ENCODE results near the gene CR1L.
"Not testable (repeated sequence)": the region's sequence is repeated elsewhere in the genome, so short reads cannot be mapped to it uniquely, and the experiment has no call there.

The CR1L gene

DNA sequence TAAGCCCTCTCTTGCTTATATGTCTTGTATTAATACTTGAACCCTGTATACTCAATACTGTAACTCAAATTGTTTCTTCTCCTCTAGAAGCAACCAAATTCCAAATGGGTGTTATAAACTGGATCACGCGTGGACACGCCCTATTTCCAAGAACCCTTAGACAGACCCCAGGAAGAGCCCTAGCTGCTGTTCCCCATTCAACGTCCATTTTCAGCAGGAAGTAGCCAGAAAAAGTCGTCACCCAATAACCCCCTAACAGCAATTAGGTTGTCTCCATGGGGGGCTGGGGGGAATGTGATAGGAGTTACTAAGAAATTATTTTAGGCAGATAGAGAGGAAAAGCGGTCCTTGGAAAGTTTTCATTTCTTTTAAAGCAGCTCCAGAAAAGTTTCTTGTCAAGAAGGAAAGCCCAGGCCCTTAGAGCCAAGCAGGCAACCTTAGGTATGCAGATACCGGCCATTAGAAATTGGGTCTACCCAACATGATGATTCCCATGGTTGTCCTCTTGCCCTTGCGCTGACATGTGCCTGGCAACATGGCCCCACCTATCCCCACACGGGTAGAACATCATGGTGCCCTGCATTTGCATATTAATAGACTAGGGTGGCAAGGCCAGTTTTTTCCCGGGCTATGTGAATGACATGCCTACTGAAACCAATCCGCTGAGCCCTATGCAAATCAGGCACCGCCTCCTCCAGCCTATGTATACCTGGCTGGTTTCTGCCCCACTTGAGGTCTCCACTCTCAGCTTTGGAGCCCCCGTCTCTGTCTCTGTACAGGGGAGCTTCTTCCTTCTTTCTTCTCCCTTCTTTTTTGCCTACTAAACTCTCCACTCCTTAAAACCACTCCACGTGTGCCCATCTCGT lies 102.9 kb downstream of the CR1L start:
- DNase-seq: no peak

- DNase-seq: no peak
These were observed 104.0 kb downstream of the CR1L start for GRCh38 chr1:207748737-207749528.

- no peak for DNase-seq
These were observed 105.8 kb downstream of the CR1L start for GRCh38 chr1:207750631-207751305.

- DNase-seq: not testable (repeated sequence)
These were observed 106.5 kb downstream of the CR1L start for GRCh38 chr1:207751463-207751789.

DNA sequence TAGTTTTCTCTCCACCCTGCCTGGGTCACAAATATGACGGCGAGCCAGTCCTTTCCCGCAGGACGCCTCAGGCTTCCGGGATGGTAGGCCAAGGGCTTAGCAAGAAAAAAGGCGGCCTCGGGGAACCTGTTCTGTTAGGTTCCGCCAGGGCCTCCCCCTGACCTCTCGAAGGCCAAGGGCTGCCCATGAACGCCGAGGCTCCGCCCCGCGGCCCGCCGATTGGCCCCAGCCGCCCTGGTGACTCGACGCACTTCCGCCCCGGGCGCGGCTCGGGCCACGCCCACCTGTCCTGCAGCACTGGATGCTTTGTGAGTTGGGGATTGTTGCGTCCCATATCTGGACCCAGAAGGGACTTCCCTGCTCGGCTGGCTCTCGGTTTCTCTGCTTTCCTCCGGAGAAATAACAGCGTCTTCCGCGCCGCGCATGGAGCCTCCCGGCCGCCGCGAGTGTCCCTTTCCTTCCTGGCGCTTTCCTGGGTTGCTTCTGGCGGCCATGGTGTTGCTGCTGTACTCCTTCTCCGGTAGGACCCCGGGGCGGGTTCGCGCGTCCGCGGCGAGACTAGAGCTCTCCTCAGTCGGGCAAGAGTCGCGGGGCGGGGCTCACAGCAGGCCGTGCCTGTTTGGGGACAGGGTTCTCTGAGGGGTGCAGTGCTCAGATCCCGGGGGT lies 107.0 kb downstream of the CR1L start, which contains the start of gene CD46:
CD46 (plus strand) TSS at position 265 of the 666 bp plus-strand sequence; CDS start at position 424, 159 bp downstream.
- peak; percentile 98 for DNase-seq

DNA sequence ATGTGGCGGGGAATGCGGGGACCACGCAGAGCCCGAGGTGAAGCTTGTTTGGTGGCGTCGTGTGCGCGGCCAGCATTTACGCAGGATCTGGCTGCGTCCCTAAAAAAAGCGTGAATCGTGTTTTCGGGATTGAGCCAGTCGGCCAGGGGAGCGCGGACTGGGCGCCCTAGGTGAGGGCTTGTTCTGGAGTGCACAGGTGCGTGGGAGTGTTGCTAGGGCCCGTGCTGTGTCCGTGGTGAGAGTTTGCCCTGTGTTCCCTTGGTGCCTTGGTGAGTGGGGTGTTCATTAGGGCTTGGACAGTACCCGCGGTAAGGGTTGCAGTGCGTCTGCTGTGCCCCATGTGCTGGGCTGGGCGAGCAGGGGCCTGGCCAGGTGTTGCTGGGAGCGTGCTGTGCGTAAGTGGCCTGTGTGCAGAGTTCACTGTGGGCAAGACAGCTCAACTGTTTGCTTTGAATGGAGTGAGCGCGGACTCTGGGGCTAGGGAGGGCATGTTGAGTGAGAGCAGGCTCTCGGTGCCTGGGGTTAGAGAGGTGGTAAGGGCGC lies 107.6 kb downstream of the CR1L start:
- no peak for DNase-seq

DNA sequence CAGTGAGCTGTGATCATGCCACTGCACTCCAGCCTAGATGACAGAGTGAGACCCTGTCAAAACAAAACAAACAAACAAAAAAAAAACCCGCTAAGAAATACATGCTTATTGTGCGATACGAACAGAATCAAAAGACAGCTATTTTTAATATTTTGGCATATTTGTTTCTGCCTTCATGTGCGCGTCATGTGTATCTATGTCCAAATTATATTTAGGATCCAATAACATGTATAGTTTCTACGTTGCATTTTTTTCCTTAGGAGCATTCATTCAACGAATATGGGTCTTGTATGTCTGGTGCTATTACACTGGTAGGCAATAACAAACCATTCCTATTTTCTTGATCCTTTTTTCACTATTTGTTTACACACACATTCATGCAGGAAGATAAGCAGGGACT lies 108.7 kb downstream of the CR1L start:
- no peak for DNase-seq

- DNase-seq: no peak
These were observed 109.1 kb downstream of the CR1L start for GRCh38 chr1:207754011-207754410.

DNA sequence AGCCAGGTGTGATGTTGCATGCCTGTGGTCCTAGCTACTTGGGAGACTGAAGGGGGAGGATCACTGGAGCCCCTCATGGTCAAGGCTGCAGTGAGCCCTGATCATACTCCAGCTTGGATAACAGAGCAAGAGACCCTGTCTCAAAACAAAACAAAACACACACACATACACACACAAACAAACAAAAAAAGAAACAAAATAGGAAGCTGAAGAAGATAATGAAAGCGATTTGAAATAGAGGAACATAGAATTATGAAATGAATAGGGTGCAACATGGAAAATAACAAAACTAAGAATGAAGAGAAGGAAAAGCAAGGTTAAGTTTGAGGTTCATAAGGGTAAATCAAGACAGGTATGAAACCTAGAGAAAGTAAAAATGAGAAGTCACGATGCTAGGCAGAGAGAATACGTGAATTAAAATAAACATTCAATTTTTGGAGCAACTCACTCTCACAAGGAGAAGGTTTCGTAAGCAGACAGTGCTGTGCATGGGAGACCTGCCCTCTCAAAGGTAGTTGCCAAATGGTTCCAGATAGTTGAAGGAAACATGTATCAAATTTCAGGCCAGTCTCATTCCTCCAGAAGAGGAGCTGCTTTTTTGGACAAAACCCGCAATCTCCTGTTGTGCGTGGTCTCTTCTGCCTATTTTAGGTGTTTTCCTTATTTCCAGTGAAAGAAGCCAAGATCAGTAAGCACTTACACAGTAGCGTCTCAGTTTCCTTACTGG lies 110.2 kb downstream of the CR1L start:
- DNase-seq: no peak

DNA sequence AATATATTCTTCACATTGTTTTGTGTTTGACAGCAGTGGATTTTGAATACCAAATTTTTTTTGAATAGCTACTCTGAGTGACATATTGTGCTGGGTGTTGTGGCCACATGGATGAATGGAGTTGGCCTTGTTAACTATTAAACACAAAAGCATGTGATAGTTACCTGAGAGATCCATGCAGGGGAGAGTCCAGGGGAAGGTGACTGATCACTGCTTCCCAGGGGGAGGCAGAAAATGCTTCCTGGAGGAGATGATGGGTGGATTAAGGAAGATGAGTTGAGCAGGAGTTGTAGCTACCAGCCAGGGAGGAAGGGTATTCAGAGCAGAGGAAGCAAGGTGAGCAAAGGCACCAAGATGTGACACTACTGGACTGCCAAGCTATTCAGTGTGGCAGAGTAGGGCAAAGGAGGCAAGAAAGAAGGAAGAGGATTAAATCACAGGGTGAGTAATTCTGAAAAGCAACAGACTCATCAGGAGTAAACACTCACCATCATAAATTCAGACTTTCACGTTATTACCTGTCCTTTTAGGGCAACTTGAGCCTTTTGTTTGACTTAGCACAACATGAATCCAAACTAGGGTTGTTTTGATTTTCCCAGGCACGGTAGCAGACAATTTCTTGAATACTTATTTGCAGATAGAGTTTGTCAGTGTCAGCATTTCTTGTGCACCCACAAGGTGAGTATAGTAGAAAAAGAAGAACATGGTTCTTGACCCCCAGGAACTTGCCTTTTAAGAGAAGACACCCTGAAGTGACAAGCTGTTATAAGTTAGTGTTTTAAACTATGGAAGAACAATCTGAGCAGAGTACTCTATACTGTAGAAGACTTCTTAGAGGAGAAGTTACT lies 111.1 kb downstream of the CR1L start:
- DNase-seq: no peak

GRCh38 chr1:207762622-207763021 lies 117.7 kb downstream of the CR1L start:
- no peak for DNase-seq

- DNase-seq: no peak
These were observed 118.2 kb downstream of the CR1L start for GRCh38 chr1:207763091-207763490.

GRCh38 chr1:207763972-207764371 lies 119.0 kb downstream of the CR1L start:
- DNase-seq: no peak

DNA sequence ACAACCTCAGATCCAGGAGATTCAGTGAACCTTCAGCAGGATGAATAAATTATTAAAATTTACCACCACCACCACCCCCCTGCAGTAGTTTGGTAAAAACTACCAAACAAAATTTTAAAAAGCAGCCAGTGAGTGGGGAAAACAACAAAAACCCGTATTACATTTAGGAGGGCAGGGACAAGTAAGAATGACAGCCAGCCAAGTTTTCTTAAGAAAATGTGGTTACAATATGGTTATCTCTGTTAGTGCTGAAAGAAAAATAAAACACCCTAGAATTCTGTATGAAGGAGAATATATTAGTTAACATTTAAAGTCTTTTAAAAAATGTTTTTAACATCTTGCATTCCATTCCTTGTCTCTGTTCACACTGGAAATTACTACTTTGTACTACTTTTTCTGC lies 121.6 kb downstream of the CR1L start:
- no peak for DNase-seq

DNA sequence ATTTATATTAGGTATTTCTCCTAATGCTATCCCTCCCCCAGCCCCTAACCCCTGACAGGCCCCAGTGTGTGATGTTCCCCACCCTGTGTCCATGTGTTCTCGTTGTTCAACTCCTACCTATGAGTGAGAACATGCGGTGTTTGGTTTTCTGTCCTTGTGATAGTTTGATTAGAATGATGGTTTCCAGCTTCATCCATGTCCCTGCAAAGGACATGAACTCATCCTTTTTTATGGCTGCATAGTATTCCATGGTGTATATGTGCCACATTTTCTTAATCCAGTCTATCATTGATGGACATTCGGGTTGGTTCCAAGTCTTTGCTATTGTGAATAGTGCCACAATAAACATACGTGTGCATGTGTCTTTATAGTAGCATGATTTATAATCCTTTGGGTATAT lies 125.6 kb downstream of the CR1L start:
- DNase-seq: not testable (repeated sequence)
